Measurements from ENCODE around the gene WFDC1.

WFDC1 gene

GRCh38 chr16:84351630-84352029 is 57.0 kb downstream of the WFDC1 start:
- no peak for DNase-seq (ENCODE audit: low read depth)

- DNase-seq (ENCODE audit: low read depth): no peak
Observed at GRCh38 chr16:84354306-84354705, 59.6 kb downstream of the WFDC1 start.

GRCh38 chr16:84355149-84355548 is 60.5 kb downstream of the WFDC1 start:
- DNase-seq (ENCODE audit: low read depth): no peak

GRCh38 chr16:84356176-84356575 is 61.5 kb downstream of the WFDC1 start:
- no peak for DNase-seq (ENCODE audit: low read depth)

- no peak for DNase-seq (ENCODE audit: low read depth)
Observed at GRCh38 chr16:84356591-84357116, 62.0 kb downstream of the WFDC1 start.

- DNase-seq (ENCODE audit: low read depth): no peak
Observed at GRCh38 chr16:84357191-84357651, 62.5 kb downstream of the WFDC1 start.

- no peak for DNase-seq (ENCODE audit: low read depth)
Observed at GRCh38 chr16:84358601-84359295, 64.1 kb downstream of the WFDC1 start.

GRCh38 chr16:84359326-84359725 is 64.6 kb downstream of the WFDC1 start:
- no peak for DNase-seq (ENCODE audit: low read depth)

GRCh38 chr16:84360170-84360569 is 65.5 kb downstream of the WFDC1 start:
- DNase-seq (ENCODE audit: low read depth): no peak

- no peak for DNase-seq (ENCODE audit: low read depth)
Observed at GRCh38 chr16:84360748-84361147, 66.1 kb downstream of the WFDC1 start.

- DNase-seq (ENCODE audit: low read depth): no peak
Observed at GRCh38 chr16:84361546-84361945, 66.9 kb downstream of the WFDC1 start.

GRCh38 chr16:84362471-84362941 is 67.8 kb downstream of the WFDC1 start:
- no peak for DNase-seq (ENCODE audit: low read depth)

GRCh38 chr16:84366208-84366607 is 71.5 kb downstream of the WFDC1 start:
- DNase-seq (ENCODE audit: low read depth): no peak

- no peak for DNase-seq (ENCODE audit: low read depth)
Observed at GRCh38 chr16:84367297-84367680, 72.6 kb downstream of the WFDC1 start.

GRCh38 chr16:84367750-84368307 is 73.2 kb downstream of the WFDC1 start:
- DNase-seq (ENCODE audit: low read depth): no peak

GRCh38 chr16:84368308-84368996 is 73.8 kb downstream of the WFDC1 start, which contains the start of gene ATP2C2:
TSS of gene ATP2C2 (plus strand) at chr16:84368538. CDS start at chr16:84368616, 78 bp downstream.
- no peak for DNase-seq (ENCODE audit: low read depth)

- no peak for DNase-seq (ENCODE audit: low read depth)
Observed at GRCh38 chr16:84369105-84369504, 74.4 kb downstream of the WFDC1 start.

GRCh38 chr16:84369938-84370627 is 75.4 kb downstream of the WFDC1 start:
- DNase-seq (ENCODE audit: low read depth): no peak

- DNase-seq (ENCODE audit: low read depth): no peak
Observed at GRCh38 chr16:84370723-84371552, 76.3 kb downstream of the WFDC1 start.

GRCh38 chr16:84371553-84371865 is 76.8 kb downstream of the WFDC1 start:
- no peak for DNase-seq (ENCODE audit: low read depth)

- no peak for DNase-seq (ENCODE audit: low read depth)
Observed at GRCh38 chr16:84373907-84374489, 79.3 kb downstream of the WFDC1 start.

Measured in stimulated activated CD8-positive, alpha-beta memory T cell treated with anti-CD3 and anti-CD28 coated beads, Interleukin-15, amount 100 ng/mL, for 1 hour (primary cell).